Activated naive CD4-positive, alpha-beta T cell (primary cell): ENCODE data around the gene CALHM5.

Experiments used
- DNase-seq, 4 experiments: peaks; one replicate each; lab custom pipeline; 2025; lab: John Stamatoyannopoulos, UW

CALHM5 gene

DNA sequence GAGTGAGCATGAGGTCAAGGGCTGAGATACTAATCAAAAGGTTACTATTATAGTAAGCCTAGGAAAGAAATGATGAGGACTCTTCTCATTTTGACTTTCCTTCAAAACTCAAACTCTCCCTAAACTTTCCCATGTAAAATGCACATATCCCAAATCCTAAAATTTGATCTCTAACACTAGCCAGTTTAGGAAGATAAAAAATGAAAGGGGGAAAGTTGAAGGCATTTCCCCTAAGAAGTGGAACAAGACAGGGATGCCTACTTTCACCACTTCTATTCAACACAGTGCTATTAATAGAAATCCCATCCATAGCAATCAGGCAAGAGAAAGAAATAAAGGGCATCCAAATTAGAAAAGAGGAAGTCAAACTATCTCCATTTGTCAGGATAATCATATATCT, 2.9 kb upstream of the CALHM5 start:
- DNase-seq = no peak

DNA sequence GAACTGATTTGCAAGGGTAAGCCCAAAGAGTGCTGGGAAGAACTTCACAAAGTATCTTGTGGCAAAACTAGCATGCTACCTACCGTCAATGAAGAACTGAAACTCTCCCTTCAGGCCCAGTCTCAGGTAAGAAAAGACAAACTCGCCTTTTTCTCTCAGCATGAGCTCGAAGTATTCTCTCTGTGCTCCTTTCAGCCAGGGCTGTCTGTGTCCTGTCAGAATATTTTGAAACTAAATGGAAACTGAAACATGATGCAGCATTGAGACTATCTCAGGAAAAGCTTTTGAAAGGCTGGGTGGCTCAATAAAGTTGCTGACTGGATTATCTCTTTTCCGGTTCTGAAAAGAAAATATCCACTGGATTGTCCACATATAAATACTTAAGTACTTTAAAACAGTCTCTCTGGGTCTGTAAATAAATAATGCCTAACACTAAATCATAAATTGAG, 696 bp downstream of the CALHM5 start:
- no peak for DNase-seq

DNA sequence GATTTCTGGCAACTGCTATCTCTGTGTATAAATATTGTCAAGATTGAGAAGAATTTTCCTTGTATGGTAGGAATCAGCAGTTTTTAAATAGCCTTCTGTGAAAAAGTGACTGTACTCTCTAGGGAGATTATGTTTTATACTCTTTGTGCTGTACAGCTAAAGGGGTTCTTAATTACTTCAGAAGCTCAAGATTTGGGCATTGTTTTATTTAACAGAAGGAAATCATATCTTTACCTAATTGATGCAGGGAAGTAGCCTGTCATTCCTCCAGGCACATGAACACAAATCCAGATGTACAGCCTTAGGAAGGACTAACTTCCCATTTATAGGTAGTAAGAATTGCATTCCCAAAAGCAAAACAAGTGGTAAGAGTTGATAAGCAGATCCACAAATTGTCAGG, 1.3 kb downstream of the CALHM5 start:
- DNase-seq = no peak

DNA sequence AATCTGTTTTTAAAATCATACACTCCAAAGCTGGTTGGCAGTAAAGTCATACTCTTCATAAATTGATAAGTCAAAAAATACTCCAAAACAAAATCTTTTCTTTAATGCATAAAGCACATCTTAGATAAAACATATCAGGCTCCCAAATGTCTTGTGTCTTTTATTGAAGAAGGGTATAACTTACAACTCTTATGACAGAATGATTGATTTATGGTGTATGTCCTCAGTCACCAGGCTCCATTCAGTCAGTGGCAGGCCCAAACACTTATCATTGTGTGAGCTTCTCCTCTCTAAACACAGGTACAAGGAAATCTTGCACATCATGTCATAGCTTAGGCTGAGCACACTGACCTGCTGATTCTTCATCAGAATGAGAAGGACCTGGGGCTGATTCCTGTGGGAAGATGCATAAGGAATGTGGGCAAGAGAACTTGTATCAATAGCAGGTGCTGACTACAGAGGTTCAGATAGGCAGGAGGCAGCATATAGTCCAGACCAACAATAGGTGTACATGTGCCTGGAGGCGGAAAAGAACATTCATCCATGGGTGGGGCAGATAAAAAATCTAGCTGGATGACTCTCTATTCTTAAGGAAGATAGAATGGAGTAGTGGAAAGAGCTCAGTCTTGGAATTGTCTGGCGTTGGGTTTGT, 1.9 kb downstream of the CALHM5 start:
- no peak for DNase-seq

DNA sequence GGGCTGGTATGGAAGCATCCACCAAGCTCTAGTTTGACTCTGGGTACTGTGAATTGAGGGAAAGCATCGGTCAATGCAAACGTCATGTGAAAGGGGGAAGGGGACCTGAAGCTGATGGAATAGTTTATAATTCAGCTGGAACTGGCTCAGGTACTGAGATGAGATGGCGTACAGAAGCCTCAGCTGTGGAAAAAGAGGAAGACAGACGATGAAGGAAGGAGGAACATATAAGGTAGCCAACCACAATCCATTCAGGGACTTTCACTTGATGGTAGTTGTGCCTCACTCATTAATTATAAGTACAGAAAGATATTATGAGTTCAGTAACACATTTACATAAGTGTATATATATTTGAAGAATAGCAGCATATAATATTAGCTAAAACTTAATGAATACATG, 2.7 kb downstream of the CALHM5 start:
- no peak for DNase-seq

DNA sequence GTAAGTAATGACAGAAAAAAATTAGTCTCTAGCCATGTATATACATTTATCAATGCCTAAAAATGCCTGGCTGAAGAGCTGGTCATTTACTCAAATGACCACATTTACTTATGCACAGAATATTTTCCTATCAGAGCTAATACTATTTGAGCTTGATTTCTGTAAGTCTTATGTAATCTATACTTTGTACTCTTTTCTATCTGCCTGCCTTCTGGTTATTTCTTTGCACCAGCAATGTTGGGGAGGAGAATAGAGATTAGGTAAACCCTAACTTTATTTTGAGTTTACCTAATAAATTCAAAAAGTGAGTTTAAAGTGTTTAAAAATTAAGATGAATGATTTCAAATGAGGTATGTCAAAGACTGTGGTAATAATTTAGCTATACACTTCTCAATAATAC, 3.7 kb downstream of the CALHM5 start:
- DNase-seq = no peak

DNA sequence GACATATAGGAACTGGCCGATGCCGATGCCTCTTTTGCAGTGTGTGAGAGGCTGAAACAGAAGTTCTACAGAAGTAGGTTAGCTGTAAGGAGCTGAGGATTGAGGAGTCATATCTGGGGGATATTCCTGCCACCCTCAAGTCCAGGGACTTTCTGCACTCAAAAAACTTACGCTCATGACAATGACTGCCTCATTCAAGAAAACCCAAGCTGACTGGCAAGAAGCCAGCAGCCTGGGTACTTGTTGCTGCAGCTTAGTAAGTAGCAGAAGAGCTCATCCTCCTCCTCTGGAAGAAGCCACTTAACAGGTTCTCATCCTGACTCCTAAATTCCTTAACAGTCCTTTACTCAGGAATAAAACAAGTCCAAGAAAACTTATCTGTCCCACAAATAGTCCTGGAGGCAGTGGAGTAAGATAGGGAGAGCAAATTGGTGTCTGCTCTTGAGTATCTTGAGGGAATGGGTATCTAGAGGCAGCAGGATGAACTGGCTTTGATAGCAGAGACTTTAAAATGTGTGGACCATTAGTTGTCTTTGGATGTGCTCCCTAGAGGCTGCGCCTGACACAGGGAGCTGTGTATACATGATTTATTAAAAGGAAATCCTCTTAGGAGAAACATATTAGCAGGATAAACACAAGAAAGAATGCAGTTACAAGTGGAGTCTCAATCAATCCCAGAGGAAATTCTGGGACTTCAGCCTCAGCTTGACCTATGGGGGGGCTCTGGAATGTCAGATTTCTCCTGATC, 7.4 kb downstream of the CALHM5 start:
- no peak for DNase-seq

DNA sequence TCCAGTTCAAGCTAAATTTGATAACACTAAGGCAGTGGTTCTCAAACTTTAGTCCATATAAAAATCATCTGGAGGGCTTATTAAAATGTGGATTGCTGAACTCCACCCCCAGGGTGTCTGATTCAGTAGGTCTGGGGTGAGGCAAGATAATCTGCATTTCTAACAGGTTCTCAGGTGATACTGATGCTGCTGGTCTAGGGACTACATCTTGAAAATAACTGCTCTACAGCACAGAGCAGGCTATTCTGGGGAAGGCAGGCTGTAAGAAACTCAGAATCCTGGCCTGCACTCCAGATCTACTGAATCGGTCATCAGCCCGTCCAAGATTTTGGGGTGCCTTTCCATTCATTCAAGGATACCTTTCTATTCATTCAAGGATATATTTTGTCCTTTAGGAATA, 11.5 kb downstream of the CALHM5 start:
- no peak for DNase-seq

DNA sequence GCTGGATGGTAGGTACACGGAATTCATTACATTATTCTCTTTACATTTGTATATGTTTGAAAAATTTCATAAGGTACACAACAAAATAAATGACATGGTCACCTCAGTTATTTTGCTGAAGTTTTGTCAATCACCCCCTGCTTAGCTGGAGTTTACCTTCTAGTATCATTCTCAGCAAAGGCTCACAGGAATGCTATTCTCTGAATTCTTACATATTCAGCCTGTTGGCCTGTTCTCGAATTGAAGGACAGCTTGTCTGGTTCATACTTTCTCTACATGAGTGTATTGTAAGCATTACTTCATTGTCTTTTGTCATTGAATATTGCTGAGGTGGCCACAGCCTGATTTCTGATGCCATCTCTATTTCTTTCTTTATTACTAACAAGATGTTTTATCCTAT, 12.8 kb downstream of the CALHM5 start:
- DNase-seq = no peak

DNA sequence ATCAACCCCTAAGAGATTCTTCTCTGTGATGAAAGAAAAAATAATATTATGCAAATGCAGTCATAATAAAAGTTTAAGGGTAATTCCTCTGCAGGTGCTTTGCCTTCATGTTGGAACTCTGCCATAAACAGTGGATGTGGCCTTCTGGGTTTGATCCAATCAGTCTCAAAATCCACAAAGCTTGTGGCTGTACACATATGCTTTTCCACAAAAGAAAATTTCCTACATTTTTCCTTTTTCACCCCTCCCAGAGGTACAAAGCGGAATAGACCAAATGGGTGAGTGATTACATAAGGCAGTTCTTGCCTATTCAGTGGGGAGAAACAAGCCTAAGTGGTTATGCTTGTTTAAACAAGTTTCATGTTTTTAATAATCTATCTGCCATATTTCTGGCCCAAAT, 16.7 kb downstream of the CALHM5 start:
- no peak for DNase-seq

DNA sequence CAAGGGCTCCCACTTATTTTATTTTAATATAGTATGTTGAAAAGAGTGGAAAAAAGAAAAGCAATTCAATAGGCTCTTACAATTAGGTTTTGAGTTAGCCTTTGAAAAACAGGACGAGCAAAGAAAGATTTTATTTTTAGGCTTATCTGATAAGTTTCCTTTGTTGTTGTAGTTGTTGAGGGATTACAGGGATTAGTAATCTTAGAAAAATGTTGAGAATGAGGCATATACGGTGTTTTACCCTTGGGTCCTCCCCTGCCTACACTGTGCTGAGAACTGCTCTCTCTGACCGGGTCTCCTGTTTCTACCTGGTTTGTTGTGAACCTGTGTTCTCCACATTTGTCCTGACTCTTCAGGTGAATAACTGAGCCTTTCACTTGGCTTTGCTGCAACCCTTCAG, 17.3 kb downstream of the CALHM5 start:
- DNase-seq = no peak

DNA sequence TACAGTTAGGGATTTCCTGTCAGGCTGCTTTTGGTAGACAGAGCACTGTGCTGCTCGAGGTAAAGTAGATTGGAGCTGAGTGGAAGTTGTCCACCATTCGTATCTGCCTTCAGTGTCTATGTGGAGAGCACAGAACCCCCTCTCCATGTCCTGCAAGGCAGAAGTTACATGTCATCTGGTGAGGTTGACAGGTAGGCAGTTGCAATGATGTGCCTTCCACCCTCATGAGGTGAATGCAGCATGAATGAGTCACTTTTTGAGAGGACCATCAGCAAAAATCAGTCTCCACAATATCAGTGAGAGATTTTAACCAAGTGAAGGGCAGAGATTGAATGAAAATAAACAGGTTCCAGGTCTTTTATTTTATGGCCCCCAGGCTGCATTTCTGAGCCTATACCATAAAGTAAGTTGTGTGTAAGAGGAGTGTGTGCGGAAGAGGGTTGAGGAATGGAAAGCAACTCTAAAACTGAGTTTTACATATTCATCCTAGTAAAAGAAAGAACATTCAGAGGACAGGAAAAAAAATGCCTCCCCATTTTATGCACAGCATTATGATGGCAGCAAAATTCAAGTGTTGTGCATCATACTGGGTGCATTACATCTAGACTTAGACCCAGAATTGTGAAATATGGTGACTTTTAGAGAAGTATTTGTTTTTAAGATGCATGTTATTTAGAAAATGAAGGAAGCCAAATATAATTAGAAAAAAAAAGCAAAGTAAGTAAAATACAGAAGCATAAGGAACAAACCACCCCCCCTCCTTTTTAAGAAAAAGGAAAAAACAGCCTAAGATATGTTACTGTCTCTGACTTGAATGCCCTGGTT, 18.2 kb downstream of the CALHM5 start:
- DNase-seq = no peak

DNA sequence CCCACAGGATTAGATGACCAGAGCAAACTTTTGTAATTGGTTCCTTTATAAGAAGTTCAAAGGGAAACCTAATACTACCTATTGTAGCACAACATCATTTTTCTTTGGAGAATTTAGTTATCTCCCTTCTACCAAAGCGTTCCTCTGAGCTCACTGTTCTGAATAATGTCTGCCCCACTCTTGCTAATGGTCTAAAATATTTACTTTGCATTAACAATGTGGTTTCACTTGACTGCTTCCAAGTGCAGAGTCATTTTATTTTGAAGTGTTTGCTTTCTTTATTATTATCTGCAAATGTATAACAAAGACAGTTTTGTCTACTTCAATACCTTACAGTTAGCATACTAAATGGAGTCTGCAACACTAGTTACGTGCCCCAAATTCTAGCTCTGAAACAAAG, 19.0 kb downstream of the CALHM5 start:
- DNase-seq = no peak

DNA sequence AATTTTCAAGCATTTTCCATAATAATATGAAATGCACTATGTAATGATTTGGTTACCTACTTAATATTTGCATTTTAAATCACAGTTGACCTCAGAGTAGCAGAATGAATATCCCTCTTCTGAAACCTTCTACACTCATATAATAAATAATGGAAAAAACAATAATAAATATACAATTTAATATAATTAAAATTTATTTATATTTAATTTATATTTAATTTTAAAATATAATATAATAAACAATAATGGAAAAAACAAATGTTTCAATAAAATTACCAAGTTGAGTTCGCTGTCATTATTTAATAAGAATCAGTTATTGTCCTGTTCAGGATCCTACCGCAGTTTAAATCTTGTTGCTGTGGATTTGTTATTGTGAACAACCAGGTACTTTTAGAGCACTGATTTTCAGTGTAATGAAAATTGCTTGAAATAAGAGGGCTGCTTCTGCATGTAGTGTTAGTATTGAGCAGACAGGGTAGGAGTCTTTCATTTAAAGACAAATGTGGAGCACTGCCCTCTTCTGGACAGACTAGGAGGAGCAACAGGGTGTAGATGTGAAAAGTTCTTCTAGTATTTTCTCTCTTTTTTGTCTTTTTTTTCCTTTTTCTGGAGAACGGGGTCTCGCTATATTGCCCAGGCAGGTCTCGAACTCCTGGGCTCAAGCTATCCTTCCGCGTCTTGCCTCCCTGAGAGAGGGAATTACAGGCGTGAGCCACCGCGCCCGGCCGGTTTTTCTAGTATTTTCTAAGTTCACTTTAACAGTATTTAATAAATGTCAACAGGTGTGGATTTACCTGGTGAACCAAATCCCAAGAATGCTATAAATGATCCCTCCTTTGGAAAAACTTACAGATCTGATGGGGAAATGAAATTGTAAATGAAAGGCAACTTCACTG, 20.5 kb downstream of the CALHM5 start:
- peak in 2 of 4 experiments; percentile 38 to 40 for DNase-seq

DNA sequence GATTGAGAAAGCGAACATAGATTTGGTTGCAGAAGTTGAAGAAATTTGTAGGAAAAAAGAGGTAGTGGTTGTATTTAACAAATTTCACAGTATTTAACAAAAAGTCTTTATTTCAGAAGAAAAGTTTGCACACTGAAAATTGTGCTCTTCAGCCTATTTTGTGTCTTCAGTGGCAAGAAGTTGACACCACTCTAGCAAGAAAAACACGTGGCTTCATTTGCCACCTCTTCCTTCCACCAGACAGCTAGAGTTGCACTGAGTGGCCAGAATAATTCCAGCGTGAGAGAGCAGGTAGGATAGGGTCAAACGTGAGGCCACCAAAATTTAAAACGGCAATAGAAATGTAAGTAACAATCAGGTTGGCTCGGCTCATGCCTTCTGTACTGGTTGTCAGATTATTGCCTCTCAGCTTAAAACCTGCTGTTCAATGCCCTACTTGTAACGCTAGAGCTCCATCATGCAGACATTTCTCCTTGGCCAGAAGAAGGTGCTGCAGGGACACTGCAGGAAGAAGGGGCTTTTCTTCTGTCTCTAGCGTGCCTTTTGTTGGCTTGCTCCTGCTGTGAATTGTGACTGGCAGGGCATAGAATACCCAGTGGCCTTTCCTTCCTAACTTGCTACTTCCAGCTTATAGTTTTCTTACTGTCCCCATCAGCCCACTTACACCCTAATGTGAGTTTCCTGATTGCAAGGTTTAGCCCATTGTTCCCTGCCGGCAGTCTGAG, 22.0 kb downstream of the CALHM5 start:
- DNase-seq = no peak

DNA sequence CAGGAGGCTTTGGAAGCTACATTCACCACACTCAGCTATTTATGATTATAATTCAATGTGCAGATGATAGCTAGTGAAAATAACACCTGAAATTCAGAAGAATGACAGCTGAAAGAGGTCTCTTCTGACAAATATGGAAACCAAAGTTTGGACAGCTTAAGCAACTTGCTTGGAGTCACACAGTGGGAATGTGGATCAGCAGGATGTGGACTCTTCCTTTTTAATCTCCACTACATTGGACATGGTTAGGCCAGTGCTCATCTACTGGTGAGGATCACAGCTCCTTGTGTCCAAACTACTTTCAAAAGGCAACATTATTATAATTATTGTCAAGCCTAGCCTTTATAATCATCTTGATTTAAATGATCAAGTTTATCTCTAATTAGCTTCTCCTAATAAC, 23.7 kb downstream of the CALHM5 start:
- no peak for DNase-seq

DNA sequence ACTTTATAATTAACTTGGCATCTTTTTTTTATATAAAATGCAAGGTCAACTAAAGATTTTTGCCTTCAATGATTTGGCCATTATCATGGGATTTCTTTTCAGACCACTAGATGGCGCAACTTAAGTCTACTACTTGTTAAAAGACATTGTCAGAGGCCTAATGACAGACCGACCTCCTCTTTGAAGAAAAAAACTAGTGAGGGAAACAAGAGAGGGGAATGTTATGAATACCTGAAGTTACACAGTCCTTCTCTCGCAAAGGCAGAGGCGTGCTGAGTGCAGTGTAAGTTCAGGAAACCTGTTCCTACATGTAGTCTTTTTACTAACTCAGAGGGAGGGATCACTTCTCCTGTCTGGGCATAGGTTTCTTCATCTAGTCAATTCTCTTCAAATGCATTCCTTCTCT, 24.8 kb downstream of the CALHM5 start:
- DNase-seq = no peak

DNA sequence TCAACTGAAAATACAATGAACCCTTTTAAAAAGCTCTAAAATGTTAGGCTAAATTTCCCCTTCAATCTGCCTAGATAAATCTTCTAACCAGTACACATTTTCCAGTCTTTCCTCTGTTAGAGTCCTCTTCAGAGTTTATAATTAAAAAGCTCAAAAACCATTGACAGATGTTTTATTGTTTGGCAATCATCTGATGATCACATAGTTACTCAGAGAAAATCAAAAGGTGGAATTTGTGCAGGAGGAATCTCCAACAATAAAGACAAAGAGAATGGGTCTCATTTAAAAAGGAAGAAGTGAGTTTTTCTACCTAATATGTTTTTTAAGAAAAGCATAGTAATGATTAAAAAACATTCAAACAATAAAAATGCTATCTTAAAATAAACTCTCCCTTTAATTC, 31.0 kb downstream of the CALHM5 start:
- DNase-seq = no peak

DNA sequence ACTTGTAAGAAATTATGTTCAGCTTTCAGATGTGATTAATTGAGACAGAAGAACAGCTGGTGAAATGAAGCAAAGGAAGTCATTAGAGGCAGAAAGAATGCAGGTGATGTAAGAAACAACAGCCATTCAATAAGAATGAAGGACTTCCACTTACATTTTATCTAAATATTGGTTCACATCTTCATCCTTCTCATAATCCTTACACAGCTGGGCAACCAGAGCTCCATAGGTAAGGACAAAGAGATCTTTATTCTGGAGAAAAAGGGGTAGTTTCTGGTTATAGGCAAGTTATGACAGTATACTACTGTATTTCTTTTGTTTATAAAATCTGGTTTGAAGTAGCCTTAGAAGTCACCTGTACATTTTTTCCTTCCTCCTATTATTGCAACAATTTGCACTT, 31.7 kb downstream of the CALHM5 start:
- DNase-seq = no peak

DNA sequence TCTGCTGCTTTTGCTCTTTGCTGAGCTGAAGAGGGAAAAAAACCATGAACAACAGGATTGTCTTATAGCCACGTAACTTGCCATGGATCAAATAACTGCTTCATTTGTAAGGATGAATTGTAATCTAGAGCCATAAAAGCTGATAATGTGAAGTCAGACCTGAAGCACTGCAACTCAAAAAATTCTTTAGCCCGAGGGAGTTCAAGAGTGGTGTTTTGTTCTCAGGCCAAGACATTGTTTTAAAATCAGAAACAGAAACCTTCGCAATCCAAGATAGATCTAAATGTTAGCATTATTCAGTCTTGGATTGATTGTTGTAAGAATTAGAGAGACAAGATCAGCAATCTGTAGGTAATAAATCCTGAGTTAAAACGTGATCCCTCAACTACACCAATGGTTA, 34.2 kb downstream of the CALHM5 start, which contains the start of gene TRAPPC3L:
Gene TRAPPC3L, minus strand, starts transcription at position 34 of the 400 bp plus-strand sequence. CDS start 170 bp downstream, outside the sequence.
- DNase-seq = no peak

DNA sequence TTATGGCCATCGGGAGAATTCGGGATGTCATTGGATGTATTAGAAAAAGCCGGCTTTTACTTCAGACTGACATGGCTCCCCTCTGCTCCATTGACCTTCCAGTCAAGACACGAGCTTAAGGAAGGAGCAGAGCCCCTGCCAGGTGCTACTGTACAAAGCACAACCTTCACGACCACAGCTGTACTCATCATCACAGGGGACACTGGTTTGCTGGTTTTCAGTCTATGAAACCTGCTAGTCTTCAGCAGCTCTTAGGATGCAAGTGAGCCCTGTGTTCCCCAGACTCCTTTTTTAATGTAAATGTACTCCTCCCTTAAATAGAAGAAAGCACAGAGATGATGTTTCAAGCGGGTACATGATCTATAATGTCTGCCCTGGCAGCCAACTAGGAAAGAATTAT, 35.9 kb downstream of the CALHM5 start:
- DNase-seq = no peak
